Loucy (cell line): ENCODE measurements around the gene TELO2.

Source experiments
- H2AFZ ChIP-seq: fragments of 200-600 bp; sonication (generic); 2 replicates; pipeline ENCODE4 v1.6.0; 2016; ENCODE audit warnings: antibody characterized with exemption, mild to moderate bottlenecking, low read length, moderate library complexity
- H3F3A ChIP-seq: fragments of 200-600 bp; 2 replicates; pipeline ENCODE4 v1.6.0; 2016; ENCODE audit warnings: antibody characterized with exemption, low read depth, mild to moderate bottlenecking
- H3K27me3 ChIP-seq: fragments of 200-600 bp; sonication (generic); 2 replicates; pipeline ENCODE4 v1.6.1; 2014; ENCODE audit warnings: low read length, mild to moderate bottlenecking; ENCODE audit not compliant: insufficient read depth, poor library complexity, severe bottlenecking
- H3K36me3 ChIP-seq: fragments of 200-600 bp; sonication (generic); 2 replicates; pipeline ENCODE4 v1.6.1; 2016; ENCODE audit warnings: low read length; ENCODE audit not compliant: insufficient read depth
- H3K4me1 ChIP-seq: fragments of 200-600 bp; sonication (generic); 2 replicates; pipeline ENCODE4 v1.5.1; 2014; ENCODE audit warnings: low read length, mild to moderate bottlenecking; ENCODE audit not compliant: insufficient read depth, poor library complexity, severe bottlenecking
- H3K4me2 ChIP-seq: fragments of 200-600 bp; sonication (generic); 2 replicates; pipeline ENCODE4 v1.6.0; 2014; ENCODE audit warnings: antibody characterized with exemption, low read length, low read depth, mild to moderate bottlenecking; ENCODE audit not compliant: poor library complexity, severe bottlenecking
- H3K4me3 ChIP-seq: fragments of 200-600 bp; sonication (generic); 2 replicates; pipeline ENCODE4 v1.5.1; 2014; ENCODE audit warnings: low read length, mild to moderate bottlenecking, mixed read lengths; ENCODE audit not compliant: poor library complexity, severe bottlenecking
- H3K79me2 ChIP-seq: fragments of 200-600 bp; sonication (generic); 2 replicates; pipeline ENCODE4 v1.6.1; 2014; ENCODE audit warnings: low read length; ENCODE audit not compliant: insufficient read depth
- H3K9ac ChIP-seq: fragments of 200-600 bp; sonication (generic); 2 replicates; pipeline ENCODE4 v1.6.0; 2014; ENCODE audit warnings: mild to moderate bottlenecking, low read depth, low read length, moderate library complexity; ENCODE audit not compliant: poor library complexity, severe bottlenecking
- H3K9me2 ChIP-seq: fragments of 200-600 bp; sonication (generic); replicated peaks from 2 replicates; pipeline ENCODE4 v1.6.1; 2016; ENCODE audit warnings: low read depth, low read length, mixed read lengths
- H3K9me3 ChIP-seq: fragments of 200-600 bp; sonication (generic); 2 replicates; pipeline ENCODE4 v1.6.1; 2014; ENCODE audit warnings: mild to moderate bottlenecking, antibody characterized with exemption, low read length, low read depth; ENCODE audit not compliant: insufficient read depth
- H4K20me1 ChIP-seq: fragments of 200-600 bp; sonication (generic); 2 replicates; pipeline ENCODE4 v1.6.0; 2014; ENCODE audit warnings: antibody characterized with exemption, low read length, mild to moderate bottlenecking; ENCODE audit not compliant: insufficient read depth, poor library complexity, severe bottlenecking
- CTCF ChIP-seq: fragments of 200-600 bp; sonication (generic); conservative IDR thresholded peaks from 2 replicates; pipeline ENCODE4 v1.5.1; 2014; ENCODE audit warnings: mild to moderate bottlenecking, antibody characterized with exemption, low read length
- EZH2phosphoT487 ChIP-seq: fragments of 200-600 bp; IDR thresholded peaks from 2 replicates; pipeline ENCODE4 v1.6.1; 2018; ENCODE audit warnings: antibody characterized with exemption, mild to moderate bottlenecking, moderate library complexity, borderline replicate concordance

Gene TELO2

GRCh38 chr16:1503110-1503955 lies 10.2 kb downstream of the TELO2 start:
- Histone ChIP-seq H2AFZ (no peak overlapping the region), H3K4me3 (no peak overlapping the region), H4K20me1 (no peaks in the 10 kb centered on the region), H3K9ac (no peak overlapping the region), H3K4me1 (no peaks in the 10 kb centered on the region), H3K4me2 (no peak overlapping the region), H3K9me3 (no peaks in the 10 kb centered on the region), H3F3A (no peaks in the 10 kb centered on the region), H3K9me2 (no peaks in the 10 kb centered on the region), H3K27me3 (no peaks in the 10 kb centered on the region), H3K36me3 (no peaks in the 10 kb centered on the region; the same call in 1 of the 2 replicates), H3K79me2 (no peaks in the 10 kb centered on the region)
- TF ChIP-seq CTCF (no peak), EZH2phosphoT487 (no peak)

GRCh38 chr16:1505073-1505844 lies 12.1 kb downstream of the TELO2 start:
- Histone ChIP-seq H3K4me3 (no peak overlapping the region), H3K36me3 (no peaks in the 10 kb centered on the region; the same call in 1 of the 2 replicates), H3K4me2 (no peak overlapping the region), H3K79me2 (no peaks in the 10 kb centered on the region), H3F3A (no peaks in the 10 kb centered on the region), H3K9me2 (no peaks in the 10 kb centered on the region), H3K9me3 (no peaks in the 10 kb centered on the region), H4K20me1 (no peaks in the 10 kb centered on the region), H3K9ac (no peak overlapping the region), H3K27me3 (no peaks in the 10 kb centered on the region), H2AFZ (no peak overlapping the region), H3K4me1 (no peaks in the 10 kb centered on the region)
- TF ChIP-seq EZH2phosphoT487, result no peak
- no peak for TF ChIP-seq CTCF

GRCh38 chr16:1505912-1506311 lies 12.8 kb downstream of the TELO2 start:
- H4K20me1 ChIP-seq, result no peaks in the 10 kb centered on the region
- no peak overlapping the region for H2AFZ ChIP-seq
- H3F3A ChIP-seq, result no peaks in the 10 kb centered on the region
- no peaks in the 10 kb centered on the region for H3K9me2 ChIP-seq
- H3K4me1 ChIP-seq, result no peaks in the 10 kb centered on the region
- no peak overlapping the region for H3K9ac ChIP-seq
- H3K9me3 ChIP-seq, result no peaks in the 10 kb centered on the region
- no peaks in the 10 kb centered on the region for H3K27me3 ChIP-seq
- H3K79me2 ChIP-seq, result no peaks in the 10 kb centered on the region
- no peak overlapping the region for H3K4me2 ChIP-seq
- no peak overlapping the region for H3K4me3 ChIP-seq
- TF ChIP-seq CTCF (no peak), EZH2phosphoT487 (no peak)
- no peaks in the 10 kb centered on the region; the same call in 1 of the 2 replicates for H3K36me3 ChIP-seq
